ENCODE measurements around the gene CCDC28A.

DNA sequence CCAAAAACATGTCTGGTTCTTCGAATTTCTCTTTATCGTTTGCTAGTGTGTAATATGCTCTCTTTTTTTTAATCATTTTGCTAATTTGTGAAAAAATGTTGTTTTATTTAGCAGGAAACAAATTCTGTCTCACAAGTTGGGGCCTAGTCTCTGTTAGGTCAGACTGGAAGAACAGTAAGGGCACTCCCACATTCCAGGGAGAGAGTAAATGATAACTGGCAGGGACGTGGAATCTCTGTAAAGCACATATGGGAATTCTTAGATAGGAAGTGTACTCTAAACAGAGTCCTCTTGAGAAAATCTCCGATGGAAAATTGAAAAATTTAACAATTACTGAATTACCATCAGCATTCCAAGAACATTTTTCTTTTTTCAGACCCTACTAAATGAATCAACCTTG lies 16.4 kb upstream of the CCDC28A start:
- TF ChIP-seq POLR2A (IDR thresholded peaks at IDR 0.05) = no peak
- TF ChIP-seq, protein P1, sequence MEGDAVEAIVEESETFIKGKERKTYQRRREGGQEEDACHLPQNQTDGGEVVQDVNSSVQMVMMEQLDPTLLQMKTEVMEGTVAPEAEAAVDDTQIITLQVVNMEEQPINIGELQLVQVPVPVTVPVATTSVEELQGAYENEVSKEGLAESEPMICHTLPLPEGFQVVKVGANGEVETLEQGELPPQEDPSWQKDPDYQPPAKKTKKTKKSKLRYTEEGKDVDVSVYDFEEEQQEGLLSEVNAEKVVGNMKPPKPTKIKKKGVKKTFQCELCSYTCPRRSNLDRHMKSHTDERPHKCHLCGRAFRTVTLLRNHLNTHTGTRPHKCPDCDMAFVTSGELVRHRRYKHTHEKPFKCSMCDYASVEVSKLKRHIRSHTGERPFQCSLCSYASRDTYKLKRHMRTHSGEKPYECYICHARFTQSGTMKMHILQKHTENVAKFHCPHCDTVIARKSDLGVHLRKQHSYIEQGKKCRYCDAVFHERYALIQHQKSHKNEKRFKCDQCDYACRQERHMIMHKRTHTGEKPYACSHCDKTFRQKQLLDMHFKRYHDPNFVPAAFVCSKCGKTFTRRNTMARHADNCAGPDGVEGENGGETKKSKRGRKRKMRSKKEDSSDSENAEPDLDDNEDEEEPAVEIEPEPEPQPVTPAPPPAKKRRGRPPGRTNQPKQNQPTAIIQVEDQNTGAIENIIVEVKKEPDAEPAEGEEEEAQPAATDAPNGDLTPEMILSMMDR (IDR thresholded peaks at IDR 0.05) = no peak
- no peak for TF ChIP-seq POLR2AphosphoS5 (IDR thresholded peaks at IDR 0.05)
- no peak for TF ChIP-seq EP300 (IDR thresholded peaks at IDR 0.05; ENCODE audit: low read depth)
